MCF 10A (cell line): ENCODE measurements around the gene C6orf58. TPM values are rescaled to one million over a fixed set of nuclear protein-coding genes. Genes with fewer than 3 reads are reported as not detected.
A peak's percentile ranks its signal among the peaks of the same experiment; 100 is the strongest.

Source experiments
- BruUV-seq: library from RNA; stranded (reverse); fragments of 400-500 nt; replicated peaks from 2 replicates; lab custom pipeline; 2021; lab: Mats Ljungman, UMichigan
- CTCF ChIA-PET: fragments of 300-600 bp; sonication (Branson Sonifier 250); formaldehyde crosslinking; extraction: SDS; loops from one replicate; lab custom pipeline; 2021; ENCODE audit warnings: antibody characterized with exemption, inconsistent platforms; lab: Yijun Ruan, JAX
- POLR2A ChIA-PET: fragments of 300-600, 350-650 bp; sonication (Branson Sonifier 250); formaldehyde crosslinking; extraction: SDS; loops from one replicate; lab custom pipeline; 2020; ENCODE audit warnings: antibody characterized with exemption, inconsistent platforms; lab: Yijun Ruan, JAX
- DNase-seq: peaks from one replicate; pipeline ENCODE4 v3.0.0-alpha.2; 2018; ENCODE audit not compliant: unreplicated experiment
- H3K27ac Mint-ChIP-seq: one replicate; pipeline ENCODE4 v1.8.0; 2022; ENCODE audit warnings: mild to moderate bottlenecking, low read depth, mixed read lengths; ENCODE audit not compliant: unreplicated experiment
- H3K27me3 Mint-ChIP-seq: one replicate; pipeline ENCODE4 v1.8.0; 2022; ENCODE audit warnings: mixed read lengths; ENCODE audit not compliant: insufficient read depth, unreplicated experiment
- H3K36me3 Mint-ChIP-seq: one replicate; pipeline ENCODE4 v1.8.0; 2022; ENCODE audit warnings: mild to moderate bottlenecking, moderate library complexity, mixed read lengths; ENCODE audit not compliant: insufficient read depth, unreplicated experiment
- H3K4me1 Mint-ChIP-seq: one replicate; pipeline ENCODE4 v1.8.0; 2022; ENCODE audit warnings: mixed read lengths; ENCODE audit not compliant: insufficient read depth, unreplicated experiment
- H3K4me3 Mint-ChIP-seq: one replicate; pipeline ENCODE4 v1.8.0; 2022; ENCODE audit warnings: mild to moderate bottlenecking, moderate library complexity, mixed read lengths; ENCODE audit not compliant: unreplicated experiment
- H3K9me3 Mint-ChIP-seq: one replicate; pipeline ENCODE4 v1.8.0; 2022; ENCODE audit warnings: mixed read lengths; ENCODE audit not compliant: unreplicated experiment
- CTCF ChIP-seq: fragments of 200-600 bp; IDR thresholded peaks from one replicate; pipeline ENCODE4 v1.8.0; 2022; ENCODE audit warnings: antibody characterized with exemption, mild to moderate bottlenecking; ENCODE audit not compliant: unreplicated experiment
- intact Hi-C: fragments of 100-400 bp; cut with micrococcal nuclease; formaldehyde crosslinking; loops from 2 replicates; pipeline ENCODE4 v1.14.1; 2022
- total RNA-seq: library from RNA; stranded (reverse); gene quantifications from 2 replicates; pipeline ENCODE4 v1.2.3, GENCODE V29; 2022

Gene C6orf58
- total RNA-seq, 1 experiment from 2014 or later, result not detected

DNA sequence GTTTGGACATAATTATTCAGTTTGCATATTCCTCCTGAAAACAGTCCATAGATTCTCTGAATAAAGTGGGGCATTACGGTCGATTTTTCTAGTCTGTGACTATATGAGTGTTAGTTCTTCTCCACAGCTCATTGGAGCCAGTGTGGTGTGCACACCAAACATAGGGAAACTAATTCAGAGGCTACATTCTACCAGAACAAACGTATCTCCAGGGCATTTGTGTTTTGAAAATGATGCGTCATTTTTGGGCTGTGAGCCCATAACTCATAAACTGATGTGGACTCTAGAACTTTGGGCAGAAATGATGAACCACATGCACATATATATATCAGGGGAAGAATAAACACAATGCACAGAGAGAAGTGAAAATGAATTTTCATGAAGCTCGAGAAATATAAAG, 41.8 kb downstream of the C6orf58 start:
- Mint-ChIP-seq H3K4me1 (peaks cover 7% of the 10 kb centered on the region), H3K27ac (no peak overlapping the region), H3K9me3 (no peaks in the 10 kb centered on the region), H3K36me3 (no peaks in the 10 kb centered on the region), H3K4me3 (no peak overlapping the region), H3K27me3 (no peaks in the 10 kb centered on the region)
- intact Hi-C loops, result loop anchor here (1.0 kb wide), 1 partner anchor 19 kb away; no protein-coding TSS in a partner anchor
- DNase-seq, result peak; percentile 83
- ChIA-PET CTCF (interaction anchor here (0.6 to 1.5 kb wide), 4 partner anchors 13 to 68 kb away, joined by 3 to 5 read pairs (median 4); no protein-coding TSS in a partner anchor), POLR2A (no interaction called here)
- no peak for TF ChIP-seq CTCF
- no TSS peak for BruUV-seq

- peaks cover 6% of the 10 kb centered on the region for H3K4me1 Mint-ChIP-seq
- no peaks in the 10 kb centered on the region for H3K9me3 Mint-ChIP-seq
- no peak overlapping the region for H3K27ac Mint-ChIP-seq
- ChIA-PET POLR2A (no interaction called here), CTCF (interaction anchor here (0.9 to 4.0 kb wide), 2 partner anchors 11 to 25 kb away, joined by 3 to 32 read pairs; no protein-coding TSS in a partner anchor)
- H3K27me3 Mint-ChIP-seq, result no peaks in the 10 kb centered on the region
- no TSS peak for BruUV-seq
- no peak for TF ChIP-seq CTCF
- intact Hi-C loops, result no loop called here
- no peak overlapping the region for H3K4me3 Mint-ChIP-seq
- no peaks in the 10 kb centered on the region for H3K36me3 Mint-ChIP-seq
- no peak for DNase-seq
These were observed 53.8 kb downstream of the C6orf58 start for GRCh38 chr6:127630800-127631199.

GRCh38 chr6:127634178-127634577, 57.2 kb downstream of the C6orf58 start:
- TF ChIP-seq CTCF, result no peak
- peaks cover 6% of the 10 kb centered on the region for H3K4me1 Mint-ChIP-seq
- ChIA-PET CTCF (interaction anchor here (1.9 kb wide), 1 partner anchor 9 kb away, joined by 7 read pairs; no protein-coding TSS in a partner anchor), POLR2A (no interaction called here)
- peak; percentile 2 for DNase-seq
- H3K4me3 Mint-ChIP-seq, result no peak overlapping the region
- H3K36me3 Mint-ChIP-seq, result no peaks in the 10 kb centered on the region
- no peaks in the 10 kb centered on the region for H3K9me3 Mint-ChIP-seq
- intact Hi-C loops, result no loop called here
- H3K27me3 Mint-ChIP-seq, result no peaks in the 10 kb centered on the region
- no TSS peak for BruUV-seq
- no peak overlapping the region for H3K27ac Mint-ChIP-seq

DNA sequence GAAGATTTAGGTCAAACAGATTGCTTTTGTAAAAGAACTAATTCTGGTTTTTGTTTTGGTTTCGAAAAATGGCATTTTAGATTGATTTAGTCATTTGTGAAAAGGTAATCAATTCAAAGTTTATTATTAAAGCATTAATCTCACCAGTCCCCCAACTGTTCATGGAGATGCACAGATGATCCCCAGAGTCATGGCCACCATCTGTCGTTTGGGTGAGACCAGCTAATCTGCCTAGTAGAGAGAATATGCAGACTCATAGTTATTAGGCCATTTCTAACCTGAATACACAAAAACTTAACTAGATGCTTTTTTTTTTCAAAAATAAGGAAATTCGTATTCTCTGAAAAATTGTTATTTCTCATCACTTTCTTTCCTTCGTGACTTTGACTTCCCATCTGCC, 58.1 kb downstream of the C6orf58 start:
- CTCF ChIA-PET, result interaction anchor here (0.5 to 0.8 kb wide), 2 partner anchors 21 to 55 kb away, joined by 3 to 4 read pairs; no protein-coding TSS in a partner anchor
- H3K36me3 Mint-ChIP-seq, result no peaks in the 10 kb centered on the region
- intact Hi-C loops, result no loop called here

More for the DNA sequence above, 58.1 kb downstream of the C6orf58 start:
- POLR2A ChIA-PET, result no interaction called here
- Mint-ChIP-seq H3K27ac (no peak overlapping the region), H3K27me3 (no peaks in the 10 kb centered on the region), H3K9me3 (no peaks in the 10 kb centered on the region), H3K4me3 (no peak overlapping the region), H3K4me1 (peaks cover 6% of the 10 kb centered on the region)
- no TSS peak for BruUV-seq
- no peak for DNase-seq
- TF ChIP-seq CTCF, result no peak
